Measurements from ENCODE around the gene RPS15.

RPS15 gene

GRCh38 chr19:1455336-1456120, 17.3 kb downstream of the RPS15 start:
- no peak for DNase-seq

- no peak for DNase-seq
Measured at GRCh38 chr19:1456121-1456900, 18.1 kb downstream of the RPS15 start.

- no peak for DNase-seq
Measured at GRCh38 chr19:1457031-1457739, 19.0 kb downstream of the RPS15 start.

GRCh38 chr19:1457892-1458291, 19.7 kb downstream of the RPS15 start:
- no peak for DNase-seq

GRCh38 chr19:1459479-1459878, 21.3 kb downstream of the RPS15 start:
- no peak for DNase-seq

- no peak for DNase-seq
Measured at GRCh38 chr19:1460033-1460995, 22.1 kb downstream of the RPS15 start.

- no peak for DNase-seq
Measured at GRCh38 chr19:1461862-1462261, 23.7 kb downstream of the RPS15 start.

GRCh38 chr19:1465191-1466016, 27.2 kb downstream of the RPS15 start:
- DNase-seq = no peak

- no peak for DNase-seq
Measured at GRCh38 chr19:1466018-1466460, 27.8 kb downstream of the RPS15 start.

- no peak for DNase-seq
Measured at GRCh38 chr19:1466461-1467214, 28.4 kb downstream of the RPS15 start.

- no peak for DNase-seq
Measured at GRCh38 chr19:1467215-1467489, 29.0 kb downstream of the RPS15 start.

GRCh38 chr19:1467490-1468273, 29.5 kb downstream of the RPS15 start:
- DNase-seq = no peak

GRCh38 chr19:1468274-1468820, 30.2 kb downstream of the RPS15 start:
- DNase-seq = no peak

- DNase-seq = no peak
Measured at GRCh38 chr19:1468821-1469254, 30.6 kb downstream of the RPS15 start.

- no peak for DNase-seq
Measured at GRCh38 chr19:1469255-1470054, 31.3 kb downstream of the RPS15 start.

- no peak for DNase-seq
Measured at GRCh38 chr19:1470055-1470304, 31.8 kb downstream of the RPS15 start.

GRCh38 chr19:1470305-1471009, 32.3 kb downstream of the RPS15 start:
- DNase-seq = no peak

- no peak for DNase-seq
Measured at GRCh38 chr19:1471010-1471514, 32.9 kb downstream of the RPS15 start.

All from SIG-M5 (cell line).